C4-2B (cell line): ENCODE data around the gene PARD3B.

Experiments used
- H3K27ac ChIP-seq: fragments of 450-650 bp; 2 replicates; pipeline ENCODE4 v1.5.1; 2017
- ZFX ChIP-seq: fragments of 450-650 bp; IDR thresholded peaks from 2 replicates; pipeline ENCODE4 v1.6.1; 2017
- TF ChIP-seq, protein P1 (sequence below): fragments of 450-650 bp; conservative IDR thresholded peaks from 2 replicates; pipeline ENCODE4 v1.5.1; 2017; ENCODE audit warnings: mild to moderate bottlenecking

The PARD3B gene

GRCh38 chr2:204678031-204678430 is 132.8 kb downstream of the PARD3B start:
- TF ChIP-seq, protein P1, sequence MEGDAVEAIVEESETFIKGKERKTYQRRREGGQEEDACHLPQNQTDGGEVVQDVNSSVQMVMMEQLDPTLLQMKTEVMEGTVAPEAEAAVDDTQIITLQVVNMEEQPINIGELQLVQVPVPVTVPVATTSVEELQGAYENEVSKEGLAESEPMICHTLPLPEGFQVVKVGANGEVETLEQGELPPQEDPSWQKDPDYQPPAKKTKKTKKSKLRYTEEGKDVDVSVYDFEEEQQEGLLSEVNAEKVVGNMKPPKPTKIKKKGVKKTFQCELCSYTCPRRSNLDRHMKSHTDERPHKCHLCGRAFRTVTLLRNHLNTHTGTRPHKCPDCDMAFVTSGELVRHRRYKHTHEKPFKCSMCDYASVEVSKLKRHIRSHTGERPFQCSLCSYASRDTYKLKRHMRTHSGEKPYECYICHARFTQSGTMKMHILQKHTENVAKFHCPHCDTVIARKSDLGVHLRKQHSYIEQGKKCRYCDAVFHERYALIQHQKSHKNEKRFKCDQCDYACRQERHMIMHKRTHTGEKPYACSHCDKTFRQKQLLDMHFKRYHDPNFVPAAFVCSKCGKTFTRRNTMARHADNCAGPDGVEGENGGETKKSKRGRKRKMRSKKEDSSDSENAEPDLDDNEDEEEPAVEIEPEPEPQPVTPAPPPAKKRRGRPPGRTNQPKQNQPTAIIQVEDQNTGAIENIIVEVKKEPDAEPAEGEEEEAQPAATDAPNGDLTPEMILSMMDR, result no peak
- TF ChIP-seq ZFX, result no peak

GRCh38 chr2:204680576-204680975 is 135.3 kb downstream of the PARD3B start:
- TF ChIP-seq, protein P1, result no peak
- TF ChIP-seq ZFX, result no peak
- no peak overlapping the region for H3K27ac ChIP-seq

More at GRCh38 chr2:204678031-204678430, 132.8 kb downstream of the PARD3B start:
- no peak overlapping the region for H3K27ac ChIP-seq

DNA sequence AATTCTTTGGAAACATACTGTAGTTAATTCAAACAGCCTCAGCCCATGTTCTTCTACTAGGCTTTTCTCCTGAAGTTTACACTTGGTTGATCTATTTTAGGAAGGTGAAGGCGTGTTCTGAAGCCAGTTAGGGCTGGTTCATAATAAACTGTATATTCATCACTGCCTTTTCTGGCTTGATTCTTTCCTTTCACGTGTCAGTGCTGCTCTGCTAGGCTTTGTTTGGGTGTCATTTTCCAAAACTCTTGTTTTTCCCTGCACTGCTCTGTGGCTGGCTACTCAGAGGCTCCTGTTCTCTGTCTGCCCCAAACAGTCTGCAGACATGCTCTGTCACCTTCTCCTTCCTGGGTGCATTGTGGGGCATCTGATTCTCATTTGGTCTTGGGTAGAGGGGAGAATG is 136.1 kb downstream of the PARD3B start:
- no peak overlapping the region for H3K27ac ChIP-seq
- no peak for TF ChIP-seq ZFX
- TF ChIP-seq, protein P1, result no peak

DNA sequence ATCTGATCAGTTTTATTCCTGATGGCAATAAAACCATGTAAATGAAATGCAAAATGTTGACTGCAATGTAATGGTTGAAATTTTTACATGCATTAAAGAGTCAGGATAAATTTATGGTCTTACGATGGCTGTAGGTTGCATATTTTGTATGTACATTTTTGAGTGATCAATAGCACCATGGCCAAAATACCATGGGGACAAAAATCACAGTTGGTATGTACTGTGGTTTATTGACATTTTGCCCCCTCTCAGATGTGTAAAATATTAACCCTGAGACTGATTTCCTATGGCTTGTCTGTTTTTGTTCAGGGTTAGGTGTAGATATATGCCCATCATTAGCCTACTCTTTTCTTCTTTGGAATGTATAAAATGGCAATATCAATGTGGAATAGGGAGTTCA is 138.1 kb downstream of the PARD3B start:
- H3K27ac ChIP-seq, result no peak overlapping the region
- TF ChIP-seq ZFX, result no peak
- TF ChIP-seq, protein P1, result no peak

- H3K27ac ChIP-seq, result no peak overlapping the region
- no peak for TF ChIP-seq ZFX
- TF ChIP-seq, protein P1, result no peak
Measured at GRCh38 chr2:204686406-204686805, 141.1 kb downstream of the PARD3B start.

DNA sequence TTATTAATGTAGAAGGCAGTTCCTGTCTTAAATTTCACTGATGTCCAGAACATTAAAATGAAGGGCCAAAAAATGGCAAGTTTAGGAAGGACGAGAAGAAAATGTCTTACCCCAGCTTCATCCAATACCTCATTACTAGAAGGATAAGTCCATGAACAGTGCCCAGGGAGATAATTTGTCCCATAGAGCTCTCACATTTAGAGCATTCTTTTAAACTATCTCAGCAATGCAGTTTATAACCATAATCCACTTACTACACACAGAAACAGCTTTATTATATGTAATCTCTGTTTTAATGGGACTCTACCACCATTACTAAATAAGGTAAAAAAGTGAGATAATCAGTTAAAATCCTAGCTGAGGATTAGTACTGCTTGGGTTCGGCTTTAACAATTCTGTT is 142.5 kb downstream of the PARD3B start:
- TF ChIP-seq ZFX, result no peak
- TF ChIP-seq, protein P1, result no peak

GRCh38 chr2:204691911-204692510 is 146.7 kb downstream of the PARD3B start:
- TF ChIP-seq, protein P1, result peak; percentile 83
- TF ChIP-seq ZFX, result no peak

More for the DNA sequence above, 142.5 kb downstream of the PARD3B start:
- no peak overlapping the region for H3K27ac ChIP-seq

More at GRCh38 chr2:204691911-204692510, 146.7 kb downstream of the PARD3B start:
- H3K27ac ChIP-seq, result no peak overlapping the region
